Fibroblast of villous mesenchyme (primary cell): Measurements from ENCODE around the gene LCP2. TPM values are rescaled to one million over a fixed set of nuclear protein-coding genes. Genes with fewer than 3 reads are reported as not detected.
A peak's percentile ranks its signal among the peaks of the same experiment; 100 is the strongest.

Experiments used
- DNase-seq: peaks from one replicate; pipeline ENCODE4 v3.0.0-alpha.2; 2010; ENCODE audit warnings: low read depth
- H3K4me3 ChIP-seq: 2 replicates; pipeline ENCODE4 v1.5.1; 2011; ENCODE audit warnings: low read depth, mild to moderate bottlenecking, low read length
- CTCF ChIP-seq: IDR thresholded peaks from 2 replicates; pipeline ENCODE4 v1.5.1; 2012; ENCODE audit warnings: low read depth, mild to moderate bottlenecking, low read length; ENCODE audit not compliant: insufficient read depth
- total RNA-seq: library from RNA; depleted of rRNA; stranded (reverse); fragments of >200 nt; gene quantifications from 2 replicates; pipeline ENCODE4 v1.2.3, GENCODE V29; 2012

The LCP2 gene
- total RNA-seq, 1 donor = not detected

- no peak for TF ChIP-seq CTCF
- no peak overlapping the region for H3K4me3 ChIP-seq
- DNase-seq = no peak
These were observed 19.9 kb upstream of the LCP2 start for GRCh38 chr5:170317499-170317898.

GRCh38 chr5:170316937-170317336, 19.4 kb upstream of the LCP2 start:
- no peak for DNase-seq
- H3K4me3 ChIP-seq = no peak overlapping the region
- TF ChIP-seq CTCF = no peak

GRCh38 chr5:170315154-170315553, 17.6 kb upstream of the LCP2 start:
- no peak for TF ChIP-seq CTCF

GRCh38 chr5:170314541-170315095, 17.0 kb upstream of the LCP2 start:
- TF ChIP-seq CTCF = no peak
- no peak overlapping the region for H3K4me3 ChIP-seq
- no peak for DNase-seq

More at GRCh38 chr5:170315154-170315553, 17.6 kb upstream of the LCP2 start:
- no peak overlapping the region for H3K4me3 ChIP-seq
- peak; percentile 13 for DNase-seq

GRCh38 chr5:170313816-170314215, 16.2 kb upstream of the LCP2 start:
- TF ChIP-seq CTCF = no peak
- DNase-seq = no peak
- H3K4me3 ChIP-seq = no peak overlapping the region

- no peak overlapping the region for H3K4me3 ChIP-seq
- DNase-seq = no peak
- no peak for TF ChIP-seq CTCF
These were observed 15.8 kb upstream of the LCP2 start for GRCh38 chr5:170313344-170313743.

GRCh38 chr5:170312666-170313065, 15.1 kb upstream of the LCP2 start:
- peak; percentile 14 for DNase-seq

More at GRCh38 chr5:170312666-170313065, 15.1 kb upstream of the LCP2 start:
- no peak overlapping the region for H3K4me3 ChIP-seq
- no peak for TF ChIP-seq CTCF
